Keratinocyte (primary cell): Measurements from ENCODE around the gene WWC1.

Experiments used
- CTCF ChIP-seq, 3 experiments: IDR thresholded peaks in 1 of 3; conservative IDR thresholded peaks in 1 of 3; optimal IDR thresholded peaks in 1 of 3; 2 replicates in 2 of 3; 3 replicates in 1 of 3; pipeline versions ENCODE3 to v1.5.1; 2011; ENCODE audit warnings: low read length in 3 of 3, mild to moderate bottlenecking in 3 of 3, moderate library complexity in 2 of 3, control low read depth in 1 of 3, inconsistent platforms in 1 of 3; ENCODE audit not compliant: insufficient read depth in 2 of 3; ENCODE audit errors: extremely low read depth in 1 of 3
- EZH2 ChIP-seq: IDR thresholded peaks from one replicate; pipeline ENCODE4 v1.6.1; 2012; ENCODE audit warnings: inconsistent platforms, mild to moderate bottlenecking, low read length, moderate library complexity

GRCh38 chr5:168292786-168293696 is 1.6 kb downstream of the WWC1 start:
- no peak for TF ChIP-seq EZH2
- TF ChIP-seq CTCF (optimal IDR thresholded peaks at IDR 0.05 in 1 of 3, IDR thresholded peaks at IDR 0.05 in 1 of 3, conservative IDR thresholded peaks at IDR 0.05 in 1 of 3; ENCODE audit: extremely low read depth in 1 of 3, insufficient read depth in 2 of 3, low read length in 3 of 3) = no peak
